IMR-90 (cell line): ENCODE data around the gene RPL31. TPM values are rescaled to one million over a fixed set of nuclear protein-coding genes. Genes with fewer than 3 reads are reported as not detected.

Source experiments
- ATAC-seq: fragments of 200-7000 bp; cut with Tn5 transposase; 2 replicates; pipeline ENCODE4 v1.9.1; 2020; ENCODE audit warnings: low read depth, mild to moderate bottlenecking, moderate library complexity
- BruUV-seq: library from RNA; stranded (reverse); fragments of 400-500 nt; replicated peaks from 2 replicates; lab custom pipeline; 2021; lab: Mats Ljungman, UMichigan
- CTCF ChIA-PET: fragments of 300-600 bp; formaldehyde crosslinking; extraction: SDS; loops from one replicate; lab custom pipeline; 2021; ENCODE audit warnings: antibody characterized with exemption; lab: Yijun Ruan, JAX
- POLR2A ChIA-PET: fragments of 300-600 bp; sonication (Branson Sonifier 250); formaldehyde crosslinking; loops from one replicate; lab custom pipeline; 2022; ENCODE audit warnings: antibody characterized with exemption; ENCODE audit not compliant: unreplicated experiment; lab: Charles Lee
- DNase-seq: peaks from one replicate; pipeline ENCODE4 v3.0.0; 2013
- H2AFZ ChIP-seq: replicated peaks from 2 replicates; pipeline ENCODE3; 2013; ENCODE audit warnings: low read length, mild to moderate bottlenecking; ENCODE audit not compliant: poor library complexity
- H2AK5ac ChIP-seq: 2 replicates; pipeline ENCODE4 v1.6.1; 2013; ENCODE audit warnings: low read depth, low read length, inconsistent platforms
- H2AK9ac ChIP-seq: replicated peaks from 2 replicates; pipeline ENCODE3; 2013; ENCODE audit warnings: mild to moderate bottlenecking, low read depth, low read length, moderate library complexity; ENCODE audit not compliant: poor library complexity
- H2BK120ac ChIP-seq: 2 replicates; pipeline ENCODE4 v1.6.1; 2013; ENCODE audit warnings: low read depth, low read length, inconsistent platforms
- H2BK15ac ChIP-seq: 3 replicates; pipeline ENCODE4 v1.6.1; 2013; ENCODE audit warnings: low read depth, low read length, inconsistent platforms
- H2BK20ac ChIP-seq: 2 replicates; pipeline ENCODE4 v1.6.1; 2013; ENCODE audit warnings: low read depth, mild to moderate bottlenecking, inconsistent platforms, low read length, moderate library complexity
- H2BK5ac ChIP-seq: 2 replicates; pipeline ENCODE4 v1.6.1; 2013; ENCODE audit warnings: mild to moderate bottlenecking, low read depth, low read length, inconsistent platforms; ENCODE audit not compliant: poor library complexity, severe bottlenecking
- H3K14ac ChIP-seq: replicated peaks from 2 replicates; pipeline ENCODE4 v1.6.1; 2013; ENCODE audit warnings: low read depth, low read length, inconsistent platforms
- H3K18ac ChIP-seq: 2 replicates; pipeline ENCODE4 v1.6.1; 2013; ENCODE audit warnings: low read depth, low read length, control low read depth
- H3K23ac ChIP-seq: 2 replicates; pipeline ENCODE4 v1.6.1; 2013; ENCODE audit warnings: low read depth, low read length, inconsistent platforms
- H3K27ac ChIP-seq: 2 replicates; pipeline ENCODE4 v1.5.1; 2013; ENCODE audit warnings: mild to moderate bottlenecking, control low read depth, low read length; ENCODE audit not compliant: insufficient read depth
- H3K27me3 ChIP-seq: 2 replicates; pipeline ENCODE4 v1.6.1; 2013; ENCODE audit warnings: low read length; ENCODE audit not compliant: control insufficient read depth, insufficient read depth
- H3K36me3 ChIP-seq: 2 replicates; pipeline ENCODE4 v1.6.1; 2013; ENCODE audit warnings: low read length, mixed read lengths; ENCODE audit not compliant: control insufficient read depth, insufficient read depth
- H3K4ac ChIP-seq: 2 replicates; pipeline ENCODE4 v1.6.1; 2013; ENCODE audit warnings: low read depth, low read length, inconsistent platforms
- H3K4me1 ChIP-seq: 2 replicates; pipeline ENCODE4 v1.6.1; 2013; ENCODE audit warnings: low read length, mixed read lengths; ENCODE audit not compliant: control insufficient read depth, insufficient read depth
- H3K4me2 ChIP-seq: 2 replicates; pipeline ENCODE4 v1.6.1; 2013; ENCODE audit warnings: low read depth, mild to moderate bottlenecking, control low read depth, low read length, moderate library complexity
- H3K4me3 ChIP-seq: 2 replicates; pipeline ENCODE4 v1.5.1; 2013; ENCODE audit warnings: low read depth, mild to moderate bottlenecking, control low read depth, low read length, moderate library complexity; ENCODE audit not compliant: insufficient read depth
- H3K56ac ChIP-seq: 2 replicates; pipeline ENCODE4 v1.6.1; 2013; ENCODE audit warnings: low read length, inconsistent platforms; ENCODE audit not compliant: insufficient read depth; ENCODE audit errors: extremely low read depth
- H3K79me1 ChIP-seq, 2 experiments: 2 replicates each; pipeline ENCODE4 v1.6.1; 2013; ENCODE audit warnings: low read length in 2 of 2, inconsistent platforms in 1 of 2, low read depth in 1 of 2
- H3K9ac ChIP-seq: 2 replicates; pipeline ENCODE4 v1.6.1; 2013; ENCODE audit warnings: low read depth, low read length, control low read depth
- H3K9me1 ChIP-seq: 2 replicates; pipeline ENCODE4 v1.6.1; 2013; ENCODE audit warnings: low read length, inconsistent platforms; ENCODE audit not compliant: insufficient read depth
- H3K9me3 ChIP-seq: 2 replicates; pipeline ENCODE4 v1.6.1; 2013; ENCODE audit warnings: low read length; ENCODE audit not compliant: control insufficient read depth, insufficient read depth
- H4K20me1 ChIP-seq: 2 replicates; pipeline ENCODE4 v1.6.1; 2013; ENCODE audit warnings: low read length, inconsistent platforms; ENCODE audit not compliant: insufficient read depth
- H4K5ac ChIP-seq: 2 replicates; pipeline ENCODE4 v1.6.1; 2013; ENCODE audit warnings: mild to moderate bottlenecking, low read depth, low read length, control low read depth
- H4K8ac ChIP-seq, 2 experiments: 2 replicates each; pipeline ENCODE4 v1.6.1; 2013; ENCODE audit warnings: low read depth in 2 of 2, low read length in 2 of 2, control low read depth in 1 of 2, inconsistent platforms in 1 of 2
- H4K91ac ChIP-seq: 2 replicates; pipeline ENCODE4 v1.6.1; 2013; ENCODE audit warnings: low read depth, low read length, inconsistent platforms; ENCODE audit not compliant: insufficient read depth
- BHLHE40 ChIP-seq: fragments of 150-350 bp; IDR thresholded peaks from 2 replicates; pipeline ENCODE4 v1.6.1; 2016; ENCODE audit warnings: mild to moderate bottlenecking, low read depth, low read length
- CEBPB ChIP-seq: IDR thresholded peaks from 2 replicates; pipeline ENCODE4 v1.6.1; 2012; ENCODE audit warnings: low read depth, low read length, improper control_type of control experiment
- CHD1 ChIP-seq: IDR thresholded peaks from 2 replicates; pipeline ENCODE4 v1.6.1; 2012; ENCODE audit warnings: low read depth, low read length, improper control_type of control experiment
- FOS ChIP-seq: fragments of 150-350 bp; IDR thresholded peaks from 2 replicates; pipeline ENCODE4 v1.6.1; 2016; ENCODE audit warnings: low read depth, low read length
- MAFK ChIP-seq: IDR thresholded peaks from 2 replicates; pipeline ENCODE4 v1.6.1; 2012; ENCODE audit warnings: low read depth, low read length, improper control_type of control experiment
- MAZ ChIP-seq: IDR thresholded peaks from 2 replicates; pipeline ENCODE4 v1.6.1; 2012; ENCODE audit warnings: low read depth, mild to moderate bottlenecking, low read length, improper control_type of control experiment, moderate library complexity, borderline replicate concordance
- MXI1 ChIP-seq: IDR thresholded peaks from 2 replicates; pipeline ENCODE4 v1.6.1; 2012; ENCODE audit warnings: low read depth, mild to moderate bottlenecking, low read length, moderate library complexity, borderline replicate concordance
- NFE2L2 ChIP-seq: fragments of 150-350 bp; IDR thresholded peaks from 2 replicates; pipeline ENCODE4 v1.6.1; 2016; ENCODE audit warnings: low read depth, mild to moderate bottlenecking, low read length
- POLR2A ChIP-seq: IDR thresholded peaks from 2 replicates; pipeline ENCODE4 v1.6.1; 2012; ENCODE audit warnings: mild to moderate bottlenecking, low read depth, low read length
- RAD21 ChIP-seq: IDR thresholded peaks from 2 replicates; pipeline ENCODE4 v1.6.1; 2012; ENCODE audit warnings: low read length, improper control_type of control experiment
- RCOR1 ChIP-seq: IDR thresholded peaks from 2 replicates; pipeline ENCODE4 v1.6.1; 2012; ENCODE audit warnings: mild to moderate bottlenecking, low read length, improper control_type of control experiment; ENCODE audit not compliant: insufficient replicate concordance
- RFX5 ChIP-seq: IDR thresholded peaks from 2 replicates; pipeline ENCODE4 v1.8.0; 2012; ENCODE audit warnings: low read depth, mild to moderate bottlenecking, low read length, moderate library complexity
- SMC3 ChIP-seq: fragments of 150-350 bp; IDR thresholded peaks from 2 replicates; pipeline ENCODE4 v1.6.1; 2016; ENCODE audit warnings: low read depth, mild to moderate bottlenecking, antibody characterized with exemption, low read length, moderate library complexity
- WGBS, 2 experiments: methylation state at CpG; one replicate each; pipeline versions ENCODE4 v1.1.5 to v1.1.7; 2013; ENCODE audit warnings: missing lambda C conversion rate in 2 of 2; ENCODE audit not compliant: insufficient read length in 1 of 2; ENCODE audit errors: extremely low coverage in 2 of 2; 5-methylcytosine and 5-hydroxymethylcytosine counted together
- dilution Hi-C: fragments of 300-500 bp; cut with HindIII; formaldehyde crosslinking; loops from one replicate; pipeline ENCODE4 v1.14.3; 2018; ENCODE audit warnings: low sequenced_read_pairs; ENCODE audit not compliant: unreplicated experiment
- in situ Hi-C: fragments of 300-500 bp; cut with MboI; formaldehyde crosslinking; loops from 3 replicates; pipeline ENCODE4 v1.14.3; 2019; ENCODE audit warnings: low sequenced_read_pairs, inconsistent platforms, mixed read lengths
- intact Hi-C: fragments of 100-400 bp; cut with micrococcal nuclease; formaldehyde crosslinking; loops from 2 replicates; pipeline ENCODE4 v1.10.0; 2022
- polyA plus RNA-seq, 3 experiments: library from polyadenylated mRNA; depleted of rRNA; stranded (reverse); fragments of >200 nt; gene quantifications; 2 replicates each; pipeline ENCODE4 v1.2.3, GENCODE V29; 2012; ENCODE audit warnings: low replicate concordance in 1 of 3
- total RNA-seq: library from RNA; depleted of rRNA; stranded (reverse); fragments of >200 nt; gene quantifications from 2 replicates; pipeline ENCODE4 v1.2.3, GENCODE V29; 2012
- TF ChIP-seq, protein P1 (sequence below): conservative IDR thresholded peaks from 2 replicates; pipeline ENCODE4 v1.5.1; 2012; ENCODE audit warnings: mild to moderate bottlenecking, low read depth, low read length, improper control_type of control experiment
- TF ChIP-seq, protein P2 (sequence below): fragments of 150-350 bp; IDR thresholded peaks from 2 replicates; pipeline ENCODE4 v1.6.1; 2017; ENCODE audit warnings: mild to moderate bottlenecking, antibody characterized with exemption, low read length, low read depth
- TF ChIP-seq, protein P3 (sequence below): fragments of 150-350 bp; IDR thresholded peaks from 2 replicates; pipeline ENCODE4 v1.6.1; 2016; ENCODE audit warnings: low read depth, mild to moderate bottlenecking, low read length, moderate library complexity, borderline replicate concordance

Gene RPL31
- total and polyA plus RNA-seq, 2 of the 4 experiments (the other 2 are of a cell fraction), result 358 to 2,908 TPM

DNA sequence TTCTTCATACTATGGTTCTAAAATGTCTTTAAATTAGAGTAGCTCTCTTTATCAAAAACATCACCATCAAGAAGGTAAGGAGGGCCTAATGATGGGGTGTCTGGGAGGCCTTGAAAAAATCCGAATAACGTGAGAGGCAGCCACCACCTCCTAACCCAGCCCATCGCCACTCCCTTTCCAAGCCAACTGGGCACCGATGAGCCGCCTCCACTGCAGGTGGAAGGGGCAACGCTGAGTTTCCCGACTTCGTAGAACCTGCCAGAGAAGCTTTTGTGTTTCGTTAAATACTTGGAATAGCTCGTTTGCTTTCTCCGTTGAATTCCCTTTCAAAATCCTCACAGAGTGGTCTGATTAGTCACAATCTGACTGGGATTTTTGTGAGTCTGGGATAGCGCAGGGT lies 22.0 kb upstream of the RPL31 start:
- Histone ChIP-seq H2BK5ac (no peak overlapping the region), H4K8ac (no peak overlapping the region), H3K9me1 (peaks cover 13% of the 10 kb centered on the region; the same call in 1 of the 2 replicates), H3K27ac (no peak overlapping the region), H3K4me3 (no peak overlapping the region), H2BK20ac (no peak overlapping the region), H2AK5ac (no peak overlapping the region), H3K36me3 (peaks cover 22% of the 10 kb centered on the region), H3K14ac (no peak overlapping the region), H2BK15ac (no peak overlapping the region), H4K20me1 (no peaks in the 10 kb centered on the region; the same call in 1 of the 2 replicates), H2AK9ac (no peak overlapping the region), H3K9me3 (no peaks in the 10 kb centered on the region), H4K5ac (no peak overlapping the region), H3K18ac (no peak overlapping the region), H2AFZ (no peak overlapping the region), H2BK120ac (no peak overlapping the region), H3K27me3 (no peaks in the 10 kb centered on the region), H4K91ac (no peak overlapping the region), H3K4me1 (peaks cover 4% of the 10 kb centered on the region), H3K4ac (no peak overlapping the region), H3K9ac (no peak overlapping the region), H3K56ac (no peak overlapping the region), H3K79me1 (no peaks in the 10 kb centered on the region), H3K23ac (no peak overlapping the region), H3K4me2 (no peak overlapping the region)
- in situ Hi-C loops, result no loop called here
- TF ChIP-seq, protein P1, sequence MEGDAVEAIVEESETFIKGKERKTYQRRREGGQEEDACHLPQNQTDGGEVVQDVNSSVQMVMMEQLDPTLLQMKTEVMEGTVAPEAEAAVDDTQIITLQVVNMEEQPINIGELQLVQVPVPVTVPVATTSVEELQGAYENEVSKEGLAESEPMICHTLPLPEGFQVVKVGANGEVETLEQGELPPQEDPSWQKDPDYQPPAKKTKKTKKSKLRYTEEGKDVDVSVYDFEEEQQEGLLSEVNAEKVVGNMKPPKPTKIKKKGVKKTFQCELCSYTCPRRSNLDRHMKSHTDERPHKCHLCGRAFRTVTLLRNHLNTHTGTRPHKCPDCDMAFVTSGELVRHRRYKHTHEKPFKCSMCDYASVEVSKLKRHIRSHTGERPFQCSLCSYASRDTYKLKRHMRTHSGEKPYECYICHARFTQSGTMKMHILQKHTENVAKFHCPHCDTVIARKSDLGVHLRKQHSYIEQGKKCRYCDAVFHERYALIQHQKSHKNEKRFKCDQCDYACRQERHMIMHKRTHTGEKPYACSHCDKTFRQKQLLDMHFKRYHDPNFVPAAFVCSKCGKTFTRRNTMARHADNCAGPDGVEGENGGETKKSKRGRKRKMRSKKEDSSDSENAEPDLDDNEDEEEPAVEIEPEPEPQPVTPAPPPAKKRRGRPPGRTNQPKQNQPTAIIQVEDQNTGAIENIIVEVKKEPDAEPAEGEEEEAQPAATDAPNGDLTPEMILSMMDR, result no peak
- no peak for TF ChIP-seq MXI1
- TF ChIP-seq, protein P2, sequence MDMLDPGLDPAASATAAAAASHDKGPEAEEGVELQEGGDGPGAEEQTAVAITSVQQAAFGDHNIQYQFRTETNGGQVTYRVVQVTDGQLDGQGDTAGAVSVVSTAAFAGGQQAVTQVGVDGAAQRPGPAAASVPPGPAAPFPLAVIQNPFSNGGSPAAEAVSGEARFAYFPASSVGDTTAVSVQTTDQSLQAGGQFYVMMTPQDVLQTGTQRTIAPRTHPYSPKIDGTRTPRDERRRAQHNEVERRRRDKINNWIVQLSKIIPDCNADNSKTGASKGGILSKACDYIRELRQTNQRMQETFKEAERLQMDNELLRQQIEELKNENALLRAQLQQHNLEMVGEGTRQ, result no peak
- no peak for TF ChIP-seq FOS
- TF ChIP-seq RFX5, result no peak
- TF ChIP-seq RCOR1, result no peak
- no peak for TF ChIP-seq CEBPB
- TF ChIP-seq BHLHE40, result no peak
- TF ChIP-seq NFE2L2, result no peak
- no peak for TF ChIP-seq MAZ
- TF ChIP-seq CHD1, result no peak
- no peak for TF ChIP-seq SMC3
- no peak for TF ChIP-seq MAFK
- TF ChIP-seq, protein P3, sequence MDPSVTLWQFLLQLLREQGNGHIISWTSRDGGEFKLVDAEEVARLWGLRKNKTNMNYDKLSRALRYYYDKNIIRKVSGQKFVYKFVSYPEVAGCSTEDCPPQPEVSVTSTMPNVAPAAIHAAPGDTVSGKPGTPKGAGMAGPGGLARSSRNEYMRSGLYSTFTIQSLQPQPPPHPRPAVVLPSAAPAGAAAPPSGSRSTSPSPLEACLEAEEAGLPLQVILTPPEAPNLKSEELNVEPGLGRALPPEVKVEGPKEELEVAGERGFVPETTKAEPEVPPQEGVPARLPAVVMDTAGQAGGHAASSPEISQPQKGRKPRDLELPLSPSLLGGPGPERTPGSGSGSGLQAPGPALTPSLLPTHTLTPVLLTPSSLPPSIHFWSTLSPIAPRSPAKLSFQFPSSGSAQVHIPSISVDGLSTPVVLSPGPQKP, result no peak
- no peak for TF ChIP-seq RAD21
- TF ChIP-seq POLR2A, result no peak
- WGBS, 2 experiments, result no CpG with 5 or more reads among the region's 12 CpGs
- no TSS peak for BruUV-seq
- DNase-seq, result no peak
- ChIA-PET CTCF (interaction anchor here (0.6 kb wide), 1 partner anchor 329 kb away, joined by 4 read pairs; no protein-coding TSS in a partner anchor), POLR2A (no interaction called here)
- no peak for ATAC-seq
- dilution Hi-C loops, result no loop called here
- intact Hi-C loops, result loop anchor here (10.0 kb wide), 1 partner anchor 555 kb away; no protein-coding TSS in a partner anchor
